Thoracic aorta (tissue), 2 donors: ENCODE data around the gene MEGF9. TPM values are rescaled to one million over a fixed set of nuclear protein-coding genes. Genes with fewer than 3 reads are reported as not detected.

Source experiments
- ATAC-seq: fragments of 150-250 bp; one replicate; pipeline ENCODE4 v1.8.0; 2017; ENCODE audit warnings: low read depth; ENCODE audit not compliant: insufficient number of reproducible peaks, low FRiP score
- DNase-seq: peaks from one replicate; pipeline ENCODE4 v3.0.0-alpha.2; 2020; ENCODE audit warnings: low spot score
- H3K27ac ChIP-seq, 2 donors: fragments of 200-600 bp; sonication (generic); 1 replicate in 1 of 2; 2 replicates in 1 of 2; pipeline ENCODE4 v1.5.1; 2016; ENCODE audit warnings: mild to moderate bottlenecking in 2 of 2, moderate library complexity in 2 of 2
- H3K27me3 ChIP-seq: fragments of 200-600 bp; sonication (generic); replicated peaks from 2 replicates; pipeline ENCODE4 v1.6.0; 2016; ENCODE audit warnings: mild to moderate bottlenecking; ENCODE audit not compliant: insufficient read depth
- H3K36me3 ChIP-seq: fragments of 200-600 bp; sonication (generic); one replicate; pipeline ENCODE4 v1.5.1; 2016
- H3K4me1 ChIP-seq, 2 donors: fragments of 200-600 bp; sonication (generic); 1 replicate in 1 of 2; 2 replicates in 1 of 2; pipeline versions ENCODE4 v1.5.1 to v1.6.0; 2016; ENCODE audit warnings: low read depth in 2 of 2, mild to moderate bottlenecking in 1 of 2; ENCODE audit not compliant: control insufficient read depth in 1 of 2
- H3K4me3 ChIP-seq: fragments of 200-600 bp; sonication (generic); 2 replicates; pipeline ENCODE4 v1.5.1; 2016; ENCODE audit warnings: mild to moderate bottlenecking
- H3K9me3 ChIP-seq: fragments of 200-600 bp; sonication (generic); 2 replicates; pipeline ENCODE4 v1.5.1; 2016
- total RNA-seq, 2 donors: library from RNA; depleted of rRNA; stranded (reverse); fragments of >200 nt; gene quantifications; one replicate each; pipeline versions ENCODE4 v1.1.0 to v1.2.3, GENCODE V29; 2016
- TF ChIP-seq, protein P1 (sequence below): fragments of 200-600 bp; sonication (generic); IDR thresholded peaks from one replicate; pipeline ENCODE4 v1.5.1; 2019; ENCODE audit warnings: antibody characterized with exemption

The MEGF9 gene
- total RNA-seq, 2 donors from 2014 or later: 19.2 to 27.3 TPM

DNA sequence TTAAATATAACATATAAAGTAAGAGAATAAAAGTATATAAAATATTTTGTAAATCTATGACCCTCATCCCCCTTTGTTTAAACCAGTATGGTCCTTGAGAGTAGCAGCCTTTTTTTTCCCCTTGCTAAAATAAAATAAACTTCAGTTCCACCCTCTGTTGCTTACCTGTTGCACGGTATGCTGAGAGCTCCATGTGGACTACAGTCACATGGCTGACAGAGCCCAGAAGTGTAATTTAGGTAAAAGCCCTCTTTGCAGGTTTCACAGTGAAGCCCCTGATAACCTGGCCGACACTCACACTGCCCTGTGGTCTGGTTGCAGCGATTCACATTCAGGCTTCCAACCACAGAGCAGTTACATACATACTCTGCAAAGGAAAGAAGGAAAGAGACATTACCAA, 55.1 kb downstream of the MEGF9 start:
- H3K27me3 ChIP-seq: no peaks in the 10 kb centered on the region
- H3K27ac ChIP-seq: no peak overlapping the region
- DNase-seq (no peak), ATAC-seq (no peak)
- no peak overlapping the region for H3K4me3 ChIP-seq
- no peaks in the 10 kb centered on the region for H3K36me3 ChIP-seq
- no peaks in the 10 kb centered on the region for H3K9me3 ChIP-seq
- peaks cover 4 to 6% of the 10 kb centered on the region in 2 donors for H3K4me1 ChIP-seq
- TF ChIP-seq, protein P1, sequence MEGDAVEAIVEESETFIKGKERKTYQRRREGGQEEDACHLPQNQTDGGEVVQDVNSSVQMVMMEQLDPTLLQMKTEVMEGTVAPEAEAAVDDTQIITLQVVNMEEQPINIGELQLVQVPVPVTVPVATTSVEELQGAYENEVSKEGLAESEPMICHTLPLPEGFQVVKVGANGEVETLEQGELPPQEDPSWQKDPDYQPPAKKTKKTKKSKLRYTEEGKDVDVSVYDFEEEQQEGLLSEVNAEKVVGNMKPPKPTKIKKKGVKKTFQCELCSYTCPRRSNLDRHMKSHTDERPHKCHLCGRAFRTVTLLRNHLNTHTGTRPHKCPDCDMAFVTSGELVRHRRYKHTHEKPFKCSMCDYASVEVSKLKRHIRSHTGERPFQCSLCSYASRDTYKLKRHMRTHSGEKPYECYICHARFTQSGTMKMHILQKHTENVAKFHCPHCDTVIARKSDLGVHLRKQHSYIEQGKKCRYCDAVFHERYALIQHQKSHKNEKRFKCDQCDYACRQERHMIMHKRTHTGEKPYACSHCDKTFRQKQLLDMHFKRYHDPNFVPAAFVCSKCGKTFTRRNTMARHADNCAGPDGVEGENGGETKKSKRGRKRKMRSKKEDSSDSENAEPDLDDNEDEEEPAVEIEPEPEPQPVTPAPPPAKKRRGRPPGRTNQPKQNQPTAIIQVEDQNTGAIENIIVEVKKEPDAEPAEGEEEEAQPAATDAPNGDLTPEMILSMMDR: no peak

DNA sequence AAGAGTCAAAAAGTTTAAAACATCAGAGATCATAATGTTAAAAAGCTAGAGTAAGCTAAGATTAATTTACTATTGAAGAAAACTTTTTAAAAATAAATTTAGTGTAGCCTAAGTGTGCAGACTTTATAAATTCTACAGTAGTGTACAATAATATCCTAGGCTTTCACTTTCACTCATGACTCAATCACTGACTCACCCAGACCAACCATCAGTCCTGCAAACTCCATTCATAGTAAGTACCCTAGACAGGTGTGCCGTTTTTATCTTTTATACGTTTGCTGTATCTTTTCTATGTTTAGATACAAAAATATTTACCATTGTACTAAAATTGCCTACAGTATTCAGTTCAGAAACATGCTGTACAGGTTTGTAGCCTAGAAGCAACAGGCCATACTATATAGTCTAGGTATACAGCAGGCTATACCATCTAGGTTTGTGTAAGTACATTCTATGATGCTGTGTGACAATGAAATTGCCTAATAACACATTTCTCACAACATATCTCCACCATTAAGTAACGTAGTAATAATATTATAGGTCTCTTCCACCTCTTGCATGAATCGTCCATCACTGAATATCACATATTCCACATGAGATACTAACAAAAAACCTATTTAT, 59.2 kb downstream of the MEGF9 start:
- H3K4me1 ChIP-seq: no peaks in the 10 kb centered on the region
- TF ChIP-seq, protein P1: no peak
- H3K27ac ChIP-seq: no peak overlapping the region
- no peak overlapping the region for H3K4me3 ChIP-seq
- H3K9me3 ChIP-seq: no peaks in the 10 kb centered on the region
- H3K27me3 ChIP-seq: no peaks in the 10 kb centered on the region
- DNase-seq: no peak
- H3K36me3 ChIP-seq: no peaks in the 10 kb centered on the region
- no peak for ATAC-seq

DNA sequence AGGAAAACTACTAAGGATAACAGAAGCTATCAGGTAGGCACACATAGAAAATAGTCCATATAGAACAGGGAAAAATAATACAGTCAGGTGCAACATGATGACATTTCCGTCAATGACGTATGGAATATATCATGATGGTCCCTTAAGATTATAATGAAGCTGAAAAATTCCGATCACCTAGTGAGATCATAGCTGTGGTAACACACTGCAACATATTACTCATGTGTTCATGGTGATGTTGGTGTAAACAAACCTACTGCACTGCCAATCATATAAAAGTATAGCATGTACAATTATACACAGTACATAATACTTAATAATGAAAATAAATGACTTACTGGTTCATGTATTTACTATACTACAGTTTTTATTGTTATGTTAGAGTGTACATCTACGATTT, 60.0 kb downstream of the MEGF9 start:
- no peaks in the 10 kb centered on the region for H3K27me3 ChIP-seq
- H3K36me3 ChIP-seq: no peaks in the 10 kb centered on the region
- ATAC-seq (no peak), DNase-seq (no peak)
- H3K4me1 ChIP-seq: no peaks in the 10 kb centered on the region
- H3K4me3 ChIP-seq: no peak overlapping the region
- TF ChIP-seq, protein P1: no peak
- no peaks in the 10 kb centered on the region for H3K9me3 ChIP-seq
- no peak overlapping the region for H3K27ac ChIP-seq

DNA sequence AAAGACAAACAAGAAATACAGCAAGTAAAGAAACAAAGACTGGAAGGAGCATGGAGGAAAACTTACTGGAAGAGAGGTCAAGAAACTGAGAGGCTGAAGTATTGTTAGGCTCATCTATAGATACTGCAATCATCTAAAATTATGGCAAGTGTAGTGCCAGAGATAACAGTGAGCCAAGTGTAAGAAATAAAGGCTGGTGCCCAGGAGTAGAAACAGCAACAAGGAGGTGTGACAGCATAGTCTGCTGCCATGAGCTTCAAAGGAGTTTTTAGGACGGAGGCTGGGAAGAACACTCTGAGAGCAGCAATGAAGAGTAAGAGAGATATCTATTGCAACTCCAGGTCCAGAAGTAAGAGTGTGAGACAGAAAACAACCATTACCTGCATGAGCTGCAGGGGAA, 60.5 kb downstream of the MEGF9 start:
- Histone ChIP-seq H3K4me1 (no peaks in the 10 kb centered on the region), H3K9me3 (no peaks in the 10 kb centered on the region), H3K36me3 (no peaks in the 10 kb centered on the region), H3K27me3 (no peaks in the 10 kb centered on the region), H3K27ac (no peak overlapping the region), H3K4me3 (no peak overlapping the region)
- DNase-seq (no peak), ATAC-seq (no peak)
- TF ChIP-seq, protein P1: no peak

DNA sequence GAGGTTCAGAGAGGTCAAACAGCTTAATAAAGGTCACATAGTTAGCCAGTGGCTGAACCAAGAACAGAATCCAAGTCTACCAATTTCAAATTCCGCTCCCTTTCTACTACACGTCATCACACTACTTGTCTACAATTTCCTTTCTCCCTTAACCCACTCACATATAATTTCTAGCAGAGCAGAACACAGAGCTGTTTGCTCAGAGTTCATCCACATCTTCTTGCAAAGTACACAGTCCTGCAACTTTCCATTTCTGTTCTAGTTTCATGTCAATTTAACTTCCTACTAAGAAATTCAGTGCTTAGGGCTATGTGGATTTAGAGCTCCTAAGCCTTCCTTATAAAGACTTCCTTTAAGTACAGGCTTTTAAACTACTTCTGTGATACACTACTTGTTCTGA, 61.3 kb downstream of the MEGF9 start:
- no peaks in the 10 kb centered on the region for H3K36me3 ChIP-seq
- TF ChIP-seq, protein P1: no peak
- DNase-seq: no peak
- H3K4me1 ChIP-seq: no peaks in the 10 kb centered on the region
- H3K9me3 ChIP-seq: no peaks in the 10 kb centered on the region
- no peak overlapping the region for H3K27ac ChIP-seq
- ATAC-seq: no peak
- H3K4me3 ChIP-seq: no peak overlapping the region
- H3K27me3 ChIP-seq: no peaks in the 10 kb centered on the region
